Measurements from ENCODE around the gene STXBP6.
"Not testable (repeated sequence)": the region's sequence is repeated elsewhere in the genome, so short reads cannot be mapped to it uniquely, and the experiment has no call there.

STXBP6 gene

GRCh38 chr14:24954700-24955037 is 95.3 kb downstream of the STXBP6 start:
- no peak for DNase-seq (ENCODE audit: low spot score)

- DNase-seq (ENCODE audit: low spot score): no peak
These were observed 95.8 kb downstream of the STXBP6 start for GRCh38 chr14:24954037-24954699.

GRCh38 chr14:24952851-24953666 is 96.9 kb downstream of the STXBP6 start:
- DNase-seq (ENCODE audit: low spot score): peak; percentile 7

- DNase-seq (ENCODE audit: low spot score): no peak
These were observed 101.6 kb downstream of the STXBP6 start for GRCh38 chr14:24948261-24948847.

- DNase-seq (ENCODE audit: low spot score): no peak
These were observed 102.8 kb downstream of the STXBP6 start for GRCh38 chr14:24947131-24947530.

- DNase-seq (ENCODE audit: low spot score): no peak
These were observed 105.1 kb downstream of the STXBP6 start for GRCh38 chr14:24944800-24945199.

GRCh38 chr14:24943024-24943423 is 106.9 kb downstream of the STXBP6 start:
- DNase-seq (ENCODE audit: low spot score): no peak

GRCh38 chr14:24941719-24942118 is 108.2 kb downstream of the STXBP6 start:
- no peak for DNase-seq (ENCODE audit: low spot score)

GRCh38 chr14:24940213-24940783 is 109.6 kb downstream of the STXBP6 start:
- DNase-seq (ENCODE audit: low spot score): no peak

- no peak for DNase-seq (ENCODE audit: low spot score)
These were observed 111.4 kb downstream of the STXBP6 start for GRCh38 chr14:24938593-24938992.

- no peak for DNase-seq (ENCODE audit: low spot score)
These were observed 112.6 kb downstream of the STXBP6 start for GRCh38 chr14:24937300-24937699.

- DNase-seq (ENCODE audit: low spot score): not testable (repeated sequence)
These were observed 113.2 kb downstream of the STXBP6 start for GRCh38 chr14:24936773-24937172.

GRCh38 chr14:24935796-24936195 is 114.2 kb downstream of the STXBP6 start:
- no peak for DNase-seq (ENCODE audit: low spot score)

GRCh38 chr14:24928386-24928900 is 121.5 kb downstream of the STXBP6 start:
- no peak for DNase-seq (ENCODE audit: low spot score)

- no peak for DNase-seq (ENCODE audit: low spot score)
These were observed 122.1 kb downstream of the STXBP6 start for GRCh38 chr14:24927809-24928208.

GRCh38 chr14:24925771-24926374 is 124.1 kb downstream of the STXBP6 start:
- DNase-seq (ENCODE audit: low spot score): no peak

GRCh38 chr14:24924544-24924943 is 125.4 kb downstream of the STXBP6 start:
- no peak for DNase-seq (ENCODE audit: low spot score)

- DNase-seq (ENCODE audit: low spot score): peak; percentile 15
These were observed 128.0 kb downstream of the STXBP6 start for GRCh38 chr14:24921903-24922302.

GRCh38 chr14:24920265-24921075 is 129.5 kb downstream of the STXBP6 start:
- DNase-seq (ENCODE audit: low spot score): no peak

GRCh38 chr14:24918822-24919221 is 131.1 kb downstream of the STXBP6 start:
- DNase-seq (ENCODE audit: low spot score): no peak

GRCh38 chr14:24915958-24916595 is 133.9 kb downstream of the STXBP6 start:
- DNase-seq (ENCODE audit: low spot score): no peak

Measured in RKO (cell line).